CD4-positive, alpha-beta T cell (primary cell): ENCODE results near the gene ELOVL4. TPM values are rescaled to one million over a fixed set of nuclear protein-coding genes. Genes with fewer than 3 reads are reported as not detected.
A peak's percentile ranks its signal among the peaks of the same experiment; 100 is the strongest.

Experiments
- ATAC-seq: fragments of 200-7000 bp; cut with Tn5 transposase; one replicate; pipeline ENCODE4 v1.10.0; 2022; ENCODE audit warnings: mild to moderate bottlenecking; ENCODE audit not compliant: poor library complexity
- CTCF ChIA-PET: fragments of 350-600 bp; sonication (Branson Sonifier 250); formaldehyde crosslinking; loops from one replicate; lab custom pipeline; 2021; ENCODE audit warnings: antibody characterized with exemption, inconsistent platforms; lab: Charles Lee
- POLR2A ChIA-PET: fragments of 350-600 bp; sonication (Branson Sonifier 250); formaldehyde crosslinking; loops from one replicate; lab custom pipeline; 2021; ENCODE audit warnings: antibody characterized with exemption, inconsistent platforms; lab: Charles Lee
- DNase-seq, 14 experiments: peaks; one replicate each; pipeline ENCODE4 v3.0.0-alpha.2; 2013 to 2020; ENCODE audit warnings: mixed read lengths in 2 of 14
- H3K27ac ChIP-seq, 2 donors: one replicate each; pipeline versions ENCODE4 v1.5.1 to v1.7.0; 2013; ENCODE audit warnings: low read length in 2 of 2, low read depth in 1 of 2, mild to moderate bottlenecking in 1 of 2
- H3K27me3 ChIP-seq, 2 experiments: 1 replicate in 1 of 2; 2 replicates in 1 of 2; pipeline versions ENCODE4 v1.6.1 to v1.7.0; 2013; ENCODE audit warnings: low read length in 2 of 2, control low read depth in 1 of 2, mild to moderate bottlenecking in 1 of 2, moderate library complexity in 1 of 2; ENCODE audit not compliant: insufficient read depth in 2 of 2, control insufficient read depth in 1 of 2
- H3K36me3 ChIP-seq: one replicate; pipeline ENCODE4 v1.6.1; 2013; ENCODE audit warnings: low read length, control low read depth; ENCODE audit not compliant: insufficient read depth
- H3K4me1 ChIP-seq: one replicate; pipeline ENCODE4 v1.6.1; 2013; ENCODE audit warnings: low read length, control low read depth; ENCODE audit not compliant: insufficient read depth
- H3K4me3 ChIP-seq: one replicate; pipeline ENCODE4 v1.5.1; 2013; ENCODE audit warnings: mild to moderate bottlenecking, low read length, moderate library complexity
- H3K9me3 ChIP-seq, 2 experiments: 1 replicate in 1 of 2; 2 replicates in 1 of 2; pipeline versions ENCODE4 v1.6.1 to v1.7.0; 2013; ENCODE audit warnings: low read length in 2 of 2, mild to moderate bottlenecking in 2 of 2, control low read depth in 1 of 2, moderate library complexity in 1 of 2; ENCODE audit not compliant: control insufficient read depth in 1 of 2, insufficient read depth in 1 of 2
- H3K27ac Mint-ChIP-seq: one replicate; pipeline ENCODE4 v1.8.0; 2020; ENCODE audit warnings: mixed read lengths
- H3K27me3 Mint-ChIP-seq: one replicate; pipeline ENCODE4 v1.8.0; 2021; ENCODE audit warnings: mixed read lengths
- H3K36me3 Mint-ChIP-seq: one replicate; pipeline ENCODE4 v1.8.0; 2021; ENCODE audit warnings: low read depth, mixed read lengths
- H3K4me1 Mint-ChIP-seq: one replicate; pipeline ENCODE4 v1.8.0; 2021; ENCODE audit warnings: low read depth, mixed read lengths
- H3K4me3 Mint-ChIP-seq: one replicate; pipeline ENCODE4 v1.8.0; 2020; ENCODE audit warnings: mild to moderate bottlenecking, mixed read lengths
- H3K9me3 Mint-ChIP-seq: one replicate; pipeline ENCODE4 v1.8.0; 2020; ENCODE audit warnings: mixed read lengths
- CTCF ChIP-seq: fragments of 200-600 bp; IDR thresholded peaks from one replicate; pipeline ENCODE4 v1.8.0; 2022; ENCODE audit warnings: antibody characterized with exemption, mild to moderate bottlenecking
- intact Hi-C, 2 experiments: fragments of 100-400 bp; cut with DNase I in 1 of 2; cut with micrococcal nuclease in 1 of 2; formaldehyde crosslinking; loops; one replicate each; pipeline versions ENCODE4 v1.15.1 to v1.9.0; 2023 to 2025; cut with DNase I, micrococcal nuclease
- total RNA-seq, 174 experiments: library from RNA in 2 of 174; stranded (reverse) in 2 of 174; gene quantifications; one replicate each; pipeline ENCODE4 v1.2.3 and lab custom pipeline; 2021 to 2026

ELOVL4 gene
- total RNA-seq, 2 experiments from 2014 or later = 0.84 to 1.0 TPM

GRCh38 chr6:79872303-79872702, 75.0 kb downstream of the ELOVL4 start:
- ATAC-seq (no peak), DNase-seq (no peak)
- no peaks in the 10 kb centered on the region for H3K36me3 ChIP-seq
- no peak overlapping the region for H3K4me3 Mint-ChIP-seq
- no peak for TF ChIP-seq CTCF
- H3K27me3 ChIP-seq = peaks cover 0 to 21% of the 10 kb centered on the region in 2 experiments
- ChIA-PET CTCF (no interaction called here), POLR2A (no interaction called here)
- H3K4me3 ChIP-seq = no peak overlapping the region
- H3K36me3 Mint-ChIP-seq = no peaks in the 10 kb centered on the region
- H3K9me3 ChIP-seq = no peaks in the 10 kb centered on the region
- H3K9me3 Mint-ChIP-seq = no peaks in the 10 kb centered on the region
- no peak overlapping the region for H3K27ac Mint-ChIP-seq
- peaks cover 34% of the 10 kb centered on the region for H3K27me3 Mint-ChIP-seq
- peaks cover 15% of the 10 kb centered on the region for H3K4me1 Mint-ChIP-seq
- no peak overlapping the region for H3K27ac ChIP-seq
- peaks cover 9% of the 10 kb centered on the region for H3K4me1 ChIP-seq
- intact Hi-C loops = loop anchor here in 1 of 2 experiments (5.0 to 10.0 kb wide), 3 partner anchors 220 to 1882 kb away; partner anchors contain the start of gene TENT5A

GRCh38 chr6:79869600-79870084, 77.7 kb downstream of the ELOVL4 start:
- Histone ChIP-seq H3K36me3 (no peaks in the 10 kb centered on the region), H3K27me3 (peaks cover 0 to 6% of the 10 kb centered on the region in 2 experiments), H3K27ac (no peak overlapping the region), H3K4me3 (peak overlapping the region; percentile 19), H3K4me1 (peaks cover 9% of the 10 kb centered on the region), H3K9me3 (no peaks in the 10 kb centered on the region)
- Mint-ChIP-seq H3K4me3 (peak overlapping the region; percentile 35), H3K4me1 (peaks cover 15% of the 10 kb centered on the region), H3K9me3 (no peaks in the 10 kb centered on the region), H3K27me3 (peaks cover 14% of the 10 kb centered on the region), H3K27ac (no peak overlapping the region), H3K36me3 (no peaks in the 10 kb centered on the region)
- POLR2A ChIA-PET = interaction anchor here (1.0 to 1.3 kb wide), 2 partner anchors 79 to 134 kb away, joined by 3 to 4 read pairs; partner anchors contain the start of gene TTK
- DNase-seq (peak; percentile 60 to 88 (median 68)), ATAC-seq (peak; percentile 99)
- CTCF ChIA-PET = interaction anchor here (0.6 to 2.3 kb wide), 5 partner anchors 8 to 233 kb away, joined by 3 to 8 read pairs (median 6); no protein-coding TSS in a partner anchor
- TF ChIP-seq CTCF = peak; percentile 97
- intact Hi-C loops = loop anchor here (2.0 to 10.0 kb wide), 8 partner anchors 77 to 1885 kb away; partner anchors contain the start of genes TENT5A (in 2 of the 2), ELOVL4 (in 1 of the 2) and SH3BGRL2 (in 1 of the 2)

GRCh38 chr6:79869184-79869583, 78.2 kb downstream of the ELOVL4 start:
- peaks cover 15% of the 10 kb centered on the region for H3K4me1 Mint-ChIP-seq
- Histone ChIP-seq H3K4me3 (no peak overlapping the region), H3K9me3 (no peaks in the 10 kb centered on the region), H3K4me1 (peaks cover 9% of the 10 kb centered on the region), H3K36me3 (no peaks in the 10 kb centered on the region), H3K27me3 (peaks cover 0 to 2% of the 10 kb centered on the region in 2 experiments), H3K27ac (no peak overlapping the region)
- no peak overlapping the region for H3K4me3 Mint-ChIP-seq
- no peaks in the 10 kb centered on the region for H3K9me3 Mint-ChIP-seq
- H3K36me3 Mint-ChIP-seq = no peaks in the 10 kb centered on the region
- H3K27ac Mint-ChIP-seq = no peak overlapping the region
- intact Hi-C loops = loop anchor here (2.0 to 5.0 kb wide), 4 partner anchors 90 to 1883 kb away; partner anchors contain the start of genes SH3BGRL2 (in 1 of the 2) and TENT5A (in 1 of the 2)
- CTCF ChIA-PET = interaction anchor here (0.6 to 2.3 kb wide), 6 partner anchors 8 to 236 kb away, joined by 3 to 8 read pairs (median 5); no protein-coding TSS in a partner anchor
- ATAC-seq (no peak), DNase-seq (no peak)
- peaks cover 10% of the 10 kb centered on the region for H3K27me3 Mint-ChIP-seq
- no peak for TF ChIP-seq CTCF
- POLR2A ChIA-PET = interaction anchor here (1.3 kb wide), 1 partner anchor 135 kb away, joined by 3 read pairs; the partner anchor contains the start of gene TTK
